ENCODE measurements around the gene FXYD6. TPM values are rescaled to one million over a fixed set of nuclear protein-coding genes. Genes with fewer than 3 reads are reported as not detected.

Gene FXYD6
- total and polyA plus RNA-seq, 2 of the 8 experiments (the other 6 are each of a cell fraction or from before 2014, with no cell fraction given) = 44.6 to 117 TPM

GRCh38 chr11:117879516-117880480 lies 3.3 kb upstream of the FXYD6 start:
- Histone ChIP-seq H4K20me1 (replicated peaks in 1 of 2; ENCODE audit: control insufficient read depth in 1 of 2, insufficient read depth in 2 of 2, low read length in 2 of 2) (peaks cover 0 to 5% of the 10 kb centered on the region in 2 experiments), H3K27me3 (replicated peaks in 1 of 4; ENCODE audit: control insufficient read depth in 3 of 4, extremely low read depth in 1 of 4, insufficient read depth in 3 of 4, low read length in 3 of 4) (peaks cover 0 to 17% (median 15%) of the 10 kb centered on the region in 4 experiments; a peak in 5 of 7 replicates), H2AK5ac (ENCODE audit: low read depth, low read length) (no peak overlapping the region), H3K4me2 (ENCODE audit: insufficient read depth in 1 of 2, low read depth in 2 of 2, low read length in 2 of 2) (no peak overlapping the region), H3K36me3 (ENCODE audit: control insufficient read depth in 2 of 4, insufficient read depth in 4 of 4, low read length in 3 of 4) (no peaks in the 10 kb centered on the region), H2BK5ac (ENCODE audit: low read depth, low read length) (no peak overlapping the region), H2BK12ac (ENCODE audit: low read depth, low read length) (no peak overlapping the region), H3K18ac (ENCODE audit: extremely low read depth, low read length) (no peak overlapping the region), H3K4me3 (ENCODE audit: extremely low read depth in 1 of 4, insufficient read depth in 2 of 4, low read depth in 3 of 4, low read length in 4 of 4) (no peak overlapping the region), H3K27ac (ENCODE audit: low read depth, low read length) (no peak overlapping the region), H2AFZ (ENCODE audit: low read length) (no peak overlapping the region), H4K91ac (replicated peaks; ENCODE audit: insufficient read length, low read length) (no peak overlapping the region), H3K23me2 (ENCODE audit: low read depth, low read length) (peaks cover 20% of the 10 kb centered on the region), H3K4ac (replicated peaks; ENCODE audit: insufficient read length, low read depth, low read length) (no peak overlapping the region), H3K9me3 (ENCODE audit: insufficient read depth in 2 of 2, low read depth in 1 of 2, low read length in 1 of 2) (no peaks in the 10 kb centered on the region), H3K23ac (ENCODE audit: insufficient read length) (no peak overlapping the region), H4K8ac (ENCODE audit: extremely low read depth, insufficient read depth, low read length) (no peak overlapping the region), H3K56ac (replicated peaks; ENCODE audit: insufficient read length, low read depth, low read length) (no peak overlapping the region), H3K14ac (ENCODE audit: insufficient read length) (no peak overlapping the region), H3K4me1 (replicated peaks in 1 of 4; ENCODE audit: control insufficient read depth in 3 of 4, insufficient read depth in 4 of 4, low read length in 3 of 4) (peaks cover 12 to 17% (median 13%) of the 10 kb centered on the region in 4 experiments), H3K9ac (replicated peaks in 1 of 4; ENCODE audit: extremely low read depth in 1 of 4, low read depth in 3 of 4, low read length in 3 of 4) (no peak overlapping the region), H2BK15ac (ENCODE audit: low read length) (peak overlapping the region; percentile 93; the same call in 1 of the 2 replicates), H3K79me2 (ENCODE audit: control insufficient read depth in 1 of 2, insufficient read depth in 2 of 2, low read length in 2 of 2) (peaks cover 0 to 3% of the 10 kb centered on the region in 2 experiments; a peak in 1 of 4 replicates), H2BK20ac (ENCODE audit: low read length) (no peak overlapping the region), H3K79me1 (ENCODE audit: low read depth, low read length) (peaks cover 4% of the 10 kb centered on the region; the same call in 1 of the 2 replicates), H4K5ac (ENCODE audit: insufficient read length, low read depth, low read length) (no peak overlapping the region), H2BK120ac (replicated peaks; ENCODE audit: low read depth, low read length) (no peak overlapping the region)
- FAIRE-seq (no peak), DNase-seq (ENCODE audit: low read depth in 1 of 2, low spot score in 2 of 2) (no peak)
- 90% methylated on average over 11 of the region's 11 CpGs; no CpG with 5 or more reads in 1 of the 2 experiments for WGBS, 2 experiments (ENCODE audit: extremely low coverage in 1 of 2, insufficient coverage in 1 of 2, insufficient read length in 1 of 2, insufficient replicate concordance in 2 of 2, low coverage in 1 of 2, low lambda C conversion rate in 2 of 2, missing lambda C conversion rate in 1 of 2)
- ChIA-PET POLR2A (ENCODE audit: partially characterized antibody) (no interaction called here), CTCF (ENCODE audit: partially characterized antibody) (interaction anchor here (1.1 to 4.7 kb wide), 9 partner anchors 15 to 454 kb away, joined by 3 to 30 read pairs (median 6); no protein-coding TSS in a partner anchor)
- no peak for TF ChIP-seq EGR1 (IDR thresholded peaks at IDR 0.05; ENCODE audit: borderline replicate concordance, low read depth, low read length)
- no peak for TF ChIP-seq GABPA (IDR thresholded peaks at IDR 0.05; ENCODE audit: borderline replicate concordance, insufficient read depth, low read length)
- TF ChIP-seq RBBP5 (IDR thresholded peaks at IDR 0.05; ENCODE audit: borderline replicate concordance, low read depth, low read length) = no peak
